ENCODE measurements around the gene ADORA2B. TPM values are rescaled to one million over a fixed set of nuclear protein-coding genes. Genes with fewer than 3 reads are reported as not detected.
A peak's percentile ranks its signal among the peaks of the same experiment; 100 is the strongest.

Gene ADORA2B
- total and polyA plus RNA-seq, 2 experiments from 2014 or later: 3.3 to 7.9 TPM

DNA sequence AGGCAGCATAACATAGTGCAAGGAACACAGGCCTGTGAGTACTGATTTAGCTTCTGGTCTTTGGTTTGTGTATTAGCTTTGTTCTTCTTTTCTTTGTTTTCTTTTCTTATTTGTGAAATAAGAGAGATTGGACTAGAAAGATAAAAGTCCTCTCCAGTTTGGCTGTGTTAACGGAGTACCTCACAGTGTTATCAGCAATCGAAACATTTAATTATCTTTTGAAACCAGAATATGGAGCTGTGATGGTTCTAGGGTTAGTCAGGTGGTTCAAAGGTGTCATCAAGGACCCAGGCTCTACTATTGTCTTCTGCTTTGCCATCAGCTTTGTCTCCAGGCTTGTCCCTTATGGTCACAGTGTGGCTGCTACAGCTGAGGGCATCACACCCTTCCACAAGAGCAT lies 25.6 kb downstream of the ADORA2B start:
- Histone ChIP-seq H3K27me3 (ENCODE audit: insufficient read depth) (no peaks in the 10 kb centered on the region), H3K79me2 (replicated peaks; ENCODE audit: insufficient read depth) (no peaks in the 10 kb centered on the region; the same call in 1 of the 2 replicates), H3K4me1 (ENCODE audit: insufficient read depth) (peaks cover 20% of the 10 kb centered on the region), H2AFZ (no peak overlapping the region), H3F3A (replicated peaks; ENCODE audit: low read depth) (peaks cover 9% of the 10 kb centered on the region), H3K9me2 (ENCODE audit: insufficient read depth) (0 out of 2 replicates have a peak, but pooled peaks cover 7% of the 10 kb centered on the region), H3K36me3 (ENCODE audit: insufficient read depth) (no peaks in the 10 kb centered on the region), H3K27ac (ENCODE audit: low read depth) (no peak overlapping the region), H3K4me3 (no peak overlapping the region), H3K4me2 (no peak overlapping the region), H4K20me1 (replicated peaks; ENCODE audit: insufficient read depth) (no peaks in the 10 kb centered on the region)
- Mint-ChIP-seq H3K4me1 (peaks cover 47% of the 10 kb centered on the region), H3K27me3 (ENCODE audit: insufficient read depth, low read depth, poor library complexity) (peaks cover 7% of the 10 kb centered on the region), H3K4me3 (no peak overlapping the region), H3K36me3 (ENCODE audit: low read depth) (peaks cover 14% of the 10 kb centered on the region), H3K27ac (no peak overlapping the region), H3K9me3 (no peaks in the 10 kb centered on the region)
- no peak for DNase-seq (ENCODE audit: low spot score)
- no peak for ATAC-seq
- TF ChIP-seq ZNF331 (CRISPR knock-in tag; IDR thresholded peaks at IDR 0.05; ENCODE audit: low read depth): no peak

DNA sequence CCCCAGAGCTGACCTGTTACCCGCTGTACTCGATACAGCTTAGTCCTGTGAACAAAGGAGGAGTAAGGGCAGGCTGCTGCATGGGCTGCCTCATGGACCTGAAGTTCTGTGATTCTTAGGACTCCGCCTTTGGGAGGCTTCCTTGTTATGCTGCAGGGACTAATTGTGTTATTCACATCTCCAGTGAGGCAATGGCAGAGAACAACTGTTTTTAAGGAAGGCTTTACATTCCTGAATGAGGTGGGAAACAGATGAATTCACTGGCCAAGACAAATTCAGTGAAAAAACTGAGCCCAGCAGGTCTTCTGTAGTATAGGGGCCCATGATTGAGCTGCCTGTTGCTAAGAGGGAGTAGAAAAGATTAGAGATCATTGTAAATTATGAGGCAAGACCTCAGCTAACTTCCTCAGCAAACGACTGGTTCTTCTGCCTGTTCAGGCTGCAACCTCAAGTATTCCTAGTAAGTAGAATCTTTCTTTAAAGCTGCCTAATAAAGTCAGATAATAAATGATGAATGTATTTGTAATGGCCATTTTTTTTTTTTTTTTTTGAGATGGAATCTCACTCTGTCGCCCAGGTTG lies 26.3 kb downstream of the ADORA2B start:
- no peak overlapping the region for H3K27ac Mint-ChIP-seq
- ATAC-seq: no peak
- H3K4me3 Mint-ChIP-seq: no peak overlapping the region

DNA sequence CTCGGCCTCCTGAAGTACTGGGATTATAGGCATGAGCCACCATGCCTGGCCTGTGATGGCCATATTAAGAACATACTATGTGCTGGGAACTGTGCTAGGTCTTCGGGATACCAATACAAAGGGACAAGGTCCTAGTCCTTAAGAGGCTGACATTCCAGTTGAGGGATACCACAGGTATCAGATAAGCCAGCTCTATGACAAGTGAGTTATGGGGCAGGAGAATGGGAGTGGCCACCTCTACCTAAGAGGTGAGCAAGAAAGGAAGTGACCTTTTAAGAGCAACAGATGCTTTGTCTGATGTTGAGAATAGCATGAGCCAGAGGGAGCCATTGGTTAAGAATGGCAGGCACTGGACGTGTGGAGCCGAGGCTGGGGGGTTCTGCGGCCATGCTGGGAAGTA lies 27.0 kb downstream of the ADORA2B start:
- ATAC-seq: no peak
- H3K79me2 ChIP-seq (replicated peaks; ENCODE audit: insufficient read depth): no peaks in the 10 kb centered on the region; the same call in 1 of the 2 replicates
- no peaks in the 10 kb centered on the region for H3K27me3 ChIP-seq (ENCODE audit: insufficient read depth)
- H4K20me1 ChIP-seq (replicated peaks; ENCODE audit: insufficient read depth): 0 out of 2 replicates have a peak, but pooled peaks cover 2% of the 10 kb centered on the region
- Mint-ChIP-seq H3K36me3 (ENCODE audit: low read depth) (peaks cover 20% of the 10 kb centered on the region), H3K27me3 (ENCODE audit: insufficient read depth, low read depth, poor library complexity) (peaks cover 7% of the 10 kb centered on the region), H3K4me1 (peaks cover 37% of the 10 kb centered on the region), H3K4me3 (no peak overlapping the region), H3K9me3 (no peaks in the 10 kb centered on the region), H3K27ac (no peak overlapping the region)
- H3K9me2 ChIP-seq (ENCODE audit: insufficient read depth): 0 out of 2 replicates have a peak, but pooled peaks cover 7% of the 10 kb centered on the region
- H3K36me3 ChIP-seq (ENCODE audit: insufficient read depth): no peaks in the 10 kb centered on the region
- no peak for DNase-seq (ENCODE audit: low spot score)
- H3K4me3 ChIP-seq: no peak overlapping the region
- no peak overlapping the region for H2AFZ ChIP-seq
- no peak overlapping the region for H3K27ac ChIP-seq (ENCODE audit: low read depth)
- H3F3A ChIP-seq (replicated peaks; ENCODE audit: low read depth): peaks cover 8% of the 10 kb centered on the region
- no peak overlapping the region for H3K4me2 ChIP-seq
- peaks cover 17% of the 10 kb centered on the region for H3K4me1 ChIP-seq (ENCODE audit: insufficient read depth)
- no peak for TF ChIP-seq JUNB (IDR thresholded peaks at IDR 0.05; ENCODE audit: unreplicated experiment)
- TF ChIP-seq ZNF114 (CRISPR knock-in tag; IDR thresholded peaks at IDR 0.05): no peak
- TF ChIP-seq, protein P1, sequence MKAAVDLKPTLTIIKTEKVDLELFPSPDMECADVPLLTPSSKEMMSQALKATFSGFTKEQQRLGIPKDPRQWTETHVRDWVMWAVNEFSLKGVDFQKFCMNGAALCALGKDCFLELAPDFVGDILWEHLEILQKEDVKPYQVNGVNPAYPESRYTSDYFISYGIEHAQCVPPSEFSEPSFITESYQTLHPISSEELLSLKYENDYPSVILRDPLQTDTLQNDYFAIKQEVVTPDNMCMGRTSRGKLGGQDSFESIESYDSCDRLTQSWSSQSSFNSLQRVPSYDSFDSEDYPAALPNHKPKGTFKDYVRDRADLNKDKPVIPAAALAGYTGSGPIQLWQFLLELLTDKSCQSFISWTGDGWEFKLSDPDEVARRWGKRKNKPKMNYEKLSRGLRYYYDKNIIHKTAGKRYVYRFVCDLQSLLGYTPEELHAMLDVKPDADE (IDR thresholded peaks at IDR 0.05): no peak
- TF ChIP-seq, protein P2, sequence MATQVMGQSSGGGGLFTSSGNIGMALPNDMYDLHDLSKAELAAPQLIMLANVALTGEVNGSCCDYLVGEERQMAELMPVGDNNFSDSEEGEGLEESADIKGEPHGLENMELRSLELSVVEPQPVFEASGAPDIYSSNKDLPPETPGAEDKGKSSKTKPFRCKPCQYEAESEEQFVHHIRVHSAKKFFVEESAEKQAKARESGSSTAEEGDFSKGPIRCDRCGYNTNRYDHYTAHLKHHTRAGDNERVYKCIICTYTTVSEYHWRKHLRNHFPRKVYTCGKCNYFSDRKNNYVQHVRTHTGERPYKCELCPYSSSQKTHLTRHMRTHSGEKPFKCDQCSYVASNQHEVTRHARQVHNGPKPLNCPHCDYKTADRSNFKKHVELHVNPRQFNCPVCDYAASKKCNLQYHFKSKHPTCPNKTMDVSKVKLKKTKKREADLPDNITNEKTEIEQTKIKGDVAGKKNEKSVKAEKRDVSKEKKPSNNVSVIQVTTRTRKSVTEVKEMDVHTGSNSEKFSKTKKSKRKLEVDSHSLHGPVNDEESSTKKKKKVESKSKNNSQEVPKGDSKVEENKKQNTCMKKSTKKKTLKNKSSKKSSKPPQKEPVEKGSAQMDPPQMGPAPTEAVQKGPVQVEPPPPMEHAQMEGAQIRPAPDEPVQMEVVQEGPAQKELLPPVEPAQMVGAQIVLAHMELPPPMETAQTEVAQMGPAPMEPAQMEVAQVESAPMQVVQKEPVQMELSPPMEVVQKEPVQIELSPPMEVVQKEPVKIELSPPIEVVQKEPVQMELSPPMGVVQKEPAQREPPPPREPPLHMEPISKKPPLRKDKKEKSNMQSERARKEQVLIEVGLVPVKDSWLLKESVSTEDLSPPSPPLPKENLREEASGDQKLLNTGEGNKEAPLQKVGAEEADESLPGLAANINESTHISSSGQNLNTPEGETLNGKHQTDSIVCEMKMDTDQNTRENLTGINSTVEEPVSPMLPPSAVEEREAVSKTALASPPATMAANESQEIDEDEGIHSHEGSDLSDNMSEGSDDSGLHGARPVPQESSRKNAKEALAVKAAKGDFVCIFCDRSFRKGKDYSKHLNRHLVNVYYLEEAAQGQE (IDR thresholded peaks at IDR 0.05; ENCODE audit: unreplicated experiment): no peak
- TF ChIP-seq EZH2 (IDR thresholded peaks at IDR 0.05; ENCODE audit: low read depth, unreplicated experiment): no peak
- TF ChIP-seq POLR2AphosphoS5 (IDR thresholded peaks at IDR 0.05; ENCODE audit: low read depth): no peak
- no peak for TF ChIP-seq CREB1 (CRISPR knock-in tag; IDR thresholded peaks at IDR 0.05; ENCODE audit: low read depth)

More for the DNA sequence above, 26.3 kb downstream of the ADORA2B start:
- Histone ChIP-seq H4K20me1 (replicated peaks; ENCODE audit: insufficient read depth) (no peaks in the 10 kb centered on the region), H2AFZ (no peak overlapping the region), H3K4me2 (0 out of 2 replicates have a peak overlapping the region, but pooled peaks have one; percentile 20), H3F3A (replicated peaks; ENCODE audit: low read depth) (peaks cover 8% of the 10 kb centered on the region), H3K27me3 (ENCODE audit: insufficient read depth) (no peaks in the 10 kb centered on the region), H3K27ac (ENCODE audit: low read depth) (peak overlapping the region; percentile 18; the same call in 1 of the 2 replicates), H3K36me3 (ENCODE audit: insufficient read depth) (no peaks in the 10 kb centered on the region), H3K9me2 (ENCODE audit: insufficient read depth) (0 out of 2 replicates have a peak, but pooled peaks cover 7% of the 10 kb centered on the region), H3K4me3 (no peak overlapping the region), H3K4me1 (ENCODE audit: insufficient read depth) (peaks cover 17% of the 10 kb centered on the region), H3K79me2 (replicated peaks; ENCODE audit: insufficient read depth) (no peaks in the 10 kb centered on the region; the same call in 1 of the 2 replicates)
- TF ChIP-seq ZNF114 (CRISPR knock-in tag; IDR thresholded peaks at IDR 0.05) (no peak), POLR2AphosphoS5 (IDR thresholded peaks at IDR 0.05; ENCODE audit: low read depth) (no peak), STAT1 (IDR thresholded peaks at IDR 0.05; ENCODE audit: unreplicated experiment) (no peak), EZH2phosphoT487 (IDR thresholded peaks at IDR 0.05; ENCODE audit: unreplicated experiment) (no peak), JUNB (IDR thresholded peaks at IDR 0.05; ENCODE audit: unreplicated experiment) (no peak), ZNF331 (CRISPR knock-in tag; IDR thresholded peaks at IDR 0.05; ENCODE audit: low read depth) (no peak)
- H3K4me1 Mint-ChIP-seq: peaks cover 41% of the 10 kb centered on the region
- peaks cover 17% of the 10 kb centered on the region for H3K36me3 Mint-ChIP-seq (ENCODE audit: low read depth)
- no peaks in the 10 kb centered on the region for H3K9me3 Mint-ChIP-seq
- DNase-seq (ENCODE audit: low spot score): peak; percentile 35
- H3K27me3 Mint-ChIP-seq (ENCODE audit: insufficient read depth, low read depth, poor library complexity): peaks cover 7% of the 10 kb centered on the region
